ENCODE data around the gene SGSH.

DNA sequence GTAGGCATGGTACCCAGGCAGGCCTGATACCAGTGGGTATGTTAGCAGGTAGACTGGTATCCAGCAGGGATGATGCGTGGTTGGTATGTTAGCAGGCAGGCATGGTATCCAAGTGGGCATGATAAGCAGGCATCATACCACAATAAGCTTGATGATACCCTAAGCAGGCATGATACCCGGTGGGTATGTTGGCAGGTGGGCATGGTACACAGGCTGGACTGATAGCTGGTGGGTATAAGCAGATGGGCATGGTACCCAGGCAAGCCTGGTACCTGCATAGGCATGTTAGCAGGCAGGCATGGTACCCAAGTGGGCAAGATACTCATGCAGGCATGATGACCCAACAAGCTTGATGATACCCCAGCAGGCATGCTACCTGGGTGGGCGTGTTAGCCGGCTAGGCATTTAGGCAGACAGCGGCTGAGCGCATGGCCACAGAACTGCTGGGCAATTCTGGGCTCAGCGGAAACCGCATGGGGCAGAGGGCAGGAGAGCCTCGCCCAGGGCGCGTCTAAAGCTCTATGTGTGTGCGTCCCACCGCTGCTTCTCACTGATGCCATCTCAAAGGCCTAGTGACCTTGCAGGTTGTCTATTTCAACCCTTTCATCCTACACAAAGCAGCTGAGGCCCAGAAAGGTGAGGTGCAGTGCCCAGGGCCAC is 2.3 kb downstream of the SGSH start:
- no peak for TF ChIP-seq EZH2 (IDR thresholded peaks at IDR 0.05; ENCODE audit: insufficient read depth, poor library complexity, severe bottlenecking)
- no peak for TF ChIP-seq EZH2phosphoT487 (IDR thresholded peaks at IDR 0.05; ENCODE audit: insufficient read depth, low read depth)

Data from GM23248 (cell line).